ENCODE measurements around the gene ADCY2.

The ADCY2 gene

DNA sequence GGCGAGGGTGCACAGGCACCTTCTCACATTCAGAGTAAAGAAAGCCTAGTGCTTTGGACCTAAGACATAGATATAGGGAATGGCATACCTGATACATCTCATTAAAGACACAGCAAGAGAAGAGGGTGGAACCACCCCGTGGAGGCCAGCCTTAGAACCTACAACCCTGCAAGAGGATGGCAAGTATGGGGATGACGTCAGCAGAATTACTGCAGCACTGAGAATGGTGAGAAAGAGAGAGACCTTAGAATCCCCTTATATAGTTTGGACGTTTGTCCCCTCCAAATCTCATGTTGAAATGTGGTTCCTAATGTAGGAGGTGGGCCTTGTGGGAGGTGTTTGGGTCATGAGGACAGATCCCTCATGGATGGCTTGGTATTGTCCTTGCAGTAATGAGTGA is 28.2 kb upstream of the ADCY2 start:
- TF ChIP-seq, protein P1, sequence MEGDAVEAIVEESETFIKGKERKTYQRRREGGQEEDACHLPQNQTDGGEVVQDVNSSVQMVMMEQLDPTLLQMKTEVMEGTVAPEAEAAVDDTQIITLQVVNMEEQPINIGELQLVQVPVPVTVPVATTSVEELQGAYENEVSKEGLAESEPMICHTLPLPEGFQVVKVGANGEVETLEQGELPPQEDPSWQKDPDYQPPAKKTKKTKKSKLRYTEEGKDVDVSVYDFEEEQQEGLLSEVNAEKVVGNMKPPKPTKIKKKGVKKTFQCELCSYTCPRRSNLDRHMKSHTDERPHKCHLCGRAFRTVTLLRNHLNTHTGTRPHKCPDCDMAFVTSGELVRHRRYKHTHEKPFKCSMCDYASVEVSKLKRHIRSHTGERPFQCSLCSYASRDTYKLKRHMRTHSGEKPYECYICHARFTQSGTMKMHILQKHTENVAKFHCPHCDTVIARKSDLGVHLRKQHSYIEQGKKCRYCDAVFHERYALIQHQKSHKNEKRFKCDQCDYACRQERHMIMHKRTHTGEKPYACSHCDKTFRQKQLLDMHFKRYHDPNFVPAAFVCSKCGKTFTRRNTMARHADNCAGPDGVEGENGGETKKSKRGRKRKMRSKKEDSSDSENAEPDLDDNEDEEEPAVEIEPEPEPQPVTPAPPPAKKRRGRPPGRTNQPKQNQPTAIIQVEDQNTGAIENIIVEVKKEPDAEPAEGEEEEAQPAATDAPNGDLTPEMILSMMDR (IDR thresholded peaks at IDR 0.05; ENCODE audit: low read depth, low read length): no peak
- H3K4me3 ChIP-seq (replicated peaks in 1 of 2; ENCODE audit: low read depth in 2 of 2, low read length in 2 of 2): no peak overlapping the region
- DNase-seq (ENCODE audit: low read depth in 2 of 2): no peak

DNA sequence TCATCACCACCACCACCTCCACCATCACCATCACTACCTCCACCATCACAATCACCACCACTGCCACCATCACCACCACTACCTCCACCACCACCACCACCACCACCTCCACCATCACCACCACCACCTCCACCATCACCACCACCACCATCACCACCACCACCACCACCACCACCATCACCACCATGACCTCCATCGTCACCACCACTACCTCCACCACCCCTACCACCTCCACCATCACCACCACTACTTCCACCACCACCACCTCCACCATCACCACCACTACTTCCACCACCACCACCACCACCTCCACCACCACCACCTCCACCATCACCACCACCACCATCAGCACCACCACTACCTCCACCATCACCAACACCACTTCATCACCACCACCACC is 23.5 kb upstream of the ADCY2 start:
- TF ChIP-seq, protein P1 (IDR thresholded peaks at IDR 0.05; ENCODE audit: low read depth, low read length): no peak
- no peak for DNase-seq (ENCODE audit: low read depth in 2 of 2)
- no peak overlapping the region for H3K4me3 ChIP-seq (replicated peaks in 1 of 2; ENCODE audit: low read depth in 2 of 2, low read length in 2 of 2)

DNA sequence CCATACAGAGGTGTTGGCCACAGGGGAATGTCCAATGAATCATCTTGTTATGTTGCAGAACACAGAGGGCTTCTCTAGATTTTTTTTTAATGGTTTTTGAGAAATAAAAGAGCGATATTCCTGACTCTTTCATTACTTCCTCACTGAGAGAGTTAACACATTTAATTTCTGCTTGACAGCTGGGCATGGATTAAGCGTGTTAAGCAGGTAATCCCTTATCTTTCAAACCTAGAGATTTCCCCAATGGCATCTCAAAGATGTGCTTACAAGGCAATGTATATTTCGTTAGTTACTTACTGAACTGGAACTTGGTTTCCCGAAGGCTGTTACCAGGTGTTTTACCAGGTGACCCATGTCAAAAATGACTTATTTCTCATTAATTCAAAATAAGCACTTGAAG is 21.8 kb upstream of the ADCY2 start:
- TF ChIP-seq, protein P1 (IDR thresholded peaks at IDR 0.05; ENCODE audit: low read depth, low read length): no peak
- DNase-seq (ENCODE audit: low read depth in 2 of 2): no peak

DNA sequence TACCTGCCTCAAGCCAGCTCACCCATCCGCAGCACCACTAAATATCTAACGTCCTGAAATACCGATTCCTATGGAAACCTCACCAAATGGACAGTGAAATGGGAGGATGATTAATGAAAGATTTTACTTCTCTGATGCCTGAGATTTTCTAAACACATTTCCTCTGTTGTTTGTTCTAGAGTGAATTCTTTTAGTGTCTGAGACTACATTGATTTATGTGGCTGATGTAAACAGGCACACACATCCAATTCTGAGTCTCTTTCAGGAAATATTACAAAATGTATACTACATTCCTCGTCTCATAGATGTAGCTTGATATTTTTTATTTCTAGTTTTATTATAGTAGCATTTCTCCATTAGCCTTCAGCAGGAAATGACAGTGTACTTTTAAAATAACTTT is 20.5 kb upstream of the ADCY2 start:
- no peak overlapping the region for H3K4me3 ChIP-seq (replicated peaks in 1 of 2; ENCODE audit: low read depth in 2 of 2, low read length in 2 of 2)
- TF ChIP-seq, protein P1 (IDR thresholded peaks at IDR 0.05; ENCODE audit: low read depth, low read length): no peak
- no peak for DNase-seq (ENCODE audit: low read depth in 2 of 2)

More for the DNA sequence above, 21.8 kb upstream of the ADCY2 start:
- H3K4me3 ChIP-seq (replicated peaks in 1 of 2; ENCODE audit: low read depth in 2 of 2, low read length in 2 of 2): no peak overlapping the region

DNA sequence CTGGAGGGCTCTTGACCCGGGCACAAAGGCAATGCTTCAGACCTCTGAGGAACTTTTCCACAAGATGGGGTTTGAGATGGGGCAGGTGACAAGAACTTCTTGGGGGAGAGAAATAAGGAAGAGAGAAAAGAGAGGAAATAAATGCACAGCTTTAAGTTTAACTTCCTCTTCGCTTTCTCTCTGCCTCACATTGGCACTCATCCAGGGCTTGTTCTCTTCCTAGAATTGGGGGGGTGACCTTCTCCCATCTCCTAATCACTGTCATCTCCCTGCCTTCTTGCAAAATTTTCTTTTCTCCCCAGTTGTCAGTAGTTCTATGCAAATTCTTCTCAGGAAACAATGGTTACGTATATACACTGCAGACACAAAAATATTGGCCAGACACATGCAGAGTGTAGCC is 19.1 kb upstream of the ADCY2 start:
- no peak overlapping the region for H3K4me3 ChIP-seq (replicated peaks in 1 of 2; ENCODE audit: low read depth in 2 of 2, low read length in 2 of 2)
- TF ChIP-seq, protein P1 (IDR thresholded peaks at IDR 0.05; ENCODE audit: low read depth, low read length): no peak
- DNase-seq (ENCODE audit: low read depth in 2 of 2): no peak

DNA sequence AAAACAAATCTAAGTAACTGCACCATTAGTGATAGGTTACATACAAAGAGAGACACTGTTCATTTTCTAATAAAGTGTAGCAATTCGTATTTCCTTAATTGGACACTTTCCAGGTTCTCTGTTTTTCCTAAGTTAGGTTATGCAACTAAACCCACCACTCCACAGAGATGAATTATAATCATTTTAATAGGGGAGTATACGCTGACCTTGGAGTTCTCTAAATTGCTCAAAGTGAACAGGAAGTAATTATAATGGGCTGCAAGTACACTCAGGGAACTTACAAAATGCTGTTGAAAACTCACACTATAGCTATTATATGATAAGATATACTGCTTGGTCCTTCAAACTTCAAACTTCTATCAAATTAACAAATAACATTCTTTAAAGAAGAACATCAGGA is 18.2 kb upstream of the ADCY2 start:
- no peak overlapping the region for H3K4me3 ChIP-seq (replicated peaks in 1 of 2; ENCODE audit: low read depth in 2 of 2, low read length in 2 of 2)
- DNase-seq (ENCODE audit: low read depth in 2 of 2): no peak
- TF ChIP-seq, protein P1 (IDR thresholded peaks at IDR 0.05; ENCODE audit: low read depth, low read length): no peak

DNA sequence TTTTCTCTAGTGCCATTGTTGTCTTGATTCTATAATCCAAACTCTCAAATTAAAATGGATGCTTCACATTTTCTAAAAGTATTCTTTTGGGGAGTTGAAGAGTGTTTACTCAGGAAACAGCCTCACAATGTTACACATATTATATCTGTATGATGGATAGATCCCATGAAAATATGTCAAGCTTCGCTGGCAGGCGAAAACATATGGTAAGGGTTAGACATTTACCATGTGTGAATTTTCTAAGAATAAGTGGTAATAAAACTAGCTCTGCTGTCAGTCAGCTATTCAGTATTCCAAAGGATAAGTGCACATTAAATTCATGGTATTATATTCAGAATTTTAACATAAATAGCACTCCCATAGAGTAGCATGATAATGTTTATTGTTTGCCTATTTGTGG is 13.3 kb upstream of the ADCY2 start:
- no peak for DNase-seq (ENCODE audit: low read depth in 2 of 2)
- TF ChIP-seq, protein P1 (IDR thresholded peaks at IDR 0.05; ENCODE audit: low read depth, low read length): no peak
- no peak overlapping the region for H3K4me3 ChIP-seq (replicated peaks in 1 of 2; ENCODE audit: low read depth in 2 of 2, low read length in 2 of 2)

All from cardiac fibroblast (primary cell).